ENCODE measurements around the gene RNF182. TPM values are rescaled to one million over a fixed set of nuclear protein-coding genes. Genes with fewer than 3 reads are reported as not detected.

The RNF182 gene
- total RNA-seq, 1 donor from 2014 or later, result 15.3 TPM

- no peak for DNase-seq (ENCODE audit: low spot score)
- Histone ChIP-seq H3K4me2 (no peak overlapping the region), H3K36me3 (no peaks in the 10 kb centered on the region), H3K4me3 (no peak overlapping the region), H3K27ac (no peak overlapping the region), H3K9me3 (ENCODE audit: low read depth) (no peaks in the 10 kb centered on the region), H4K20me1 (ENCODE audit: low read depth) (no peaks in the 10 kb centered on the region), H3K4me1 (peaks cover 27% of the 10 kb centered on the region), H3K9ac (no peak overlapping the region), H3K27me3 (peaks cover under 1% of the 10 kb centered on the region), H3F3A (ENCODE audit: low read depth) (peaks cover 18% of the 10 kb centered on the region), H2AFZ (replicated peaks) (no peak overlapping the region), H3K79me2 (ENCODE audit: low read depth) (no peaks in the 10 kb centered on the region)
- Mint-ChIP-seq H3K27ac (no peak overlapping the region), H3K27me3 (ENCODE audit: insufficient read depth, low read depth) (peaks cover 4% of the 10 kb centered on the region), H3K4me3 (no peak overlapping the region), H3K36me3 (no peaks in the 10 kb centered on the region), H3K9me3 (no peaks in the 10 kb centered on the region), H3K4me1 (peaks cover 22% of the 10 kb centered on the region)
- TF ChIP-seq EZH2phosphoT487 (IDR thresholded peaks at IDR 0.05), result no peak
- TF ChIP-seq, protein P1, sequence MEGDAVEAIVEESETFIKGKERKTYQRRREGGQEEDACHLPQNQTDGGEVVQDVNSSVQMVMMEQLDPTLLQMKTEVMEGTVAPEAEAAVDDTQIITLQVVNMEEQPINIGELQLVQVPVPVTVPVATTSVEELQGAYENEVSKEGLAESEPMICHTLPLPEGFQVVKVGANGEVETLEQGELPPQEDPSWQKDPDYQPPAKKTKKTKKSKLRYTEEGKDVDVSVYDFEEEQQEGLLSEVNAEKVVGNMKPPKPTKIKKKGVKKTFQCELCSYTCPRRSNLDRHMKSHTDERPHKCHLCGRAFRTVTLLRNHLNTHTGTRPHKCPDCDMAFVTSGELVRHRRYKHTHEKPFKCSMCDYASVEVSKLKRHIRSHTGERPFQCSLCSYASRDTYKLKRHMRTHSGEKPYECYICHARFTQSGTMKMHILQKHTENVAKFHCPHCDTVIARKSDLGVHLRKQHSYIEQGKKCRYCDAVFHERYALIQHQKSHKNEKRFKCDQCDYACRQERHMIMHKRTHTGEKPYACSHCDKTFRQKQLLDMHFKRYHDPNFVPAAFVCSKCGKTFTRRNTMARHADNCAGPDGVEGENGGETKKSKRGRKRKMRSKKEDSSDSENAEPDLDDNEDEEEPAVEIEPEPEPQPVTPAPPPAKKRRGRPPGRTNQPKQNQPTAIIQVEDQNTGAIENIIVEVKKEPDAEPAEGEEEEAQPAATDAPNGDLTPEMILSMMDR (IDR thresholded peaks at IDR 0.05), result no peak
- no peak for TF ChIP-seq EZH2 (IDR thresholded peaks at IDR 0.05)
Measured at GRCh38 chr6:13917141-13917540, 7.6 kb upstream of the RNF182 start.

- H4K20me1 ChIP-seq (ENCODE audit: low read depth), result no peaks in the 10 kb centered on the region
- H3K4me1 ChIP-seq, result peaks cover 28% of the 10 kb centered on the region
- no peak overlapping the region for H3K4me2 ChIP-seq
- Mint-ChIP-seq H3K4me3 (no peak overlapping the region), H3K27ac (no peak overlapping the region), H3K4me1 (peaks cover 30% of the 10 kb centered on the region), H3K27me3 (ENCODE audit: insufficient read depth, low read depth) (peaks cover 4% of the 10 kb centered on the region), H3K9me3 (no peaks in the 10 kb centered on the region), H3K36me3 (no peaks in the 10 kb centered on the region)
- no peak overlapping the region for H2AFZ ChIP-seq (replicated peaks)
- H3K27me3 ChIP-seq, result peaks cover 17% of the 10 kb centered on the region
- DNase-seq (ENCODE audit: low spot score), result no peak
- no peaks in the 10 kb centered on the region for H3K36me3 ChIP-seq
- no peaks in the 10 kb centered on the region for H3K79me2 ChIP-seq (ENCODE audit: low read depth)
- no peaks in the 10 kb centered on the region for H3K9me3 ChIP-seq (ENCODE audit: low read depth)
- H3K27ac ChIP-seq, result no peak overlapping the region
- TF ChIP-seq EZH2phosphoT487 (IDR thresholded peaks at IDR 0.05), result no peak
- TF ChIP-seq, protein P1 (IDR thresholded peaks at IDR 0.05), result no peak
- TF ChIP-seq EZH2 (IDR thresholded peaks at IDR 0.05), result no peak
- no peak overlapping the region for H3K9ac ChIP-seq
- peaks cover 24% of the 10 kb centered on the region for H3F3A ChIP-seq (ENCODE audit: low read depth)
- no peak overlapping the region for H3K4me3 ChIP-seq
Measured at GRCh38 chr6:13918686-13919250, 6.0 kb upstream of the RNF182 start.

- Histone ChIP-seq H4K20me1 (ENCODE audit: low read depth) (no peaks in the 10 kb centered on the region), H3F3A (ENCODE audit: low read depth) (peaks cover 22% of the 10 kb centered on the region), H3K9me3 (ENCODE audit: low read depth) (no peaks in the 10 kb centered on the region), H3K4me3 (no peak overlapping the region), H2AFZ (replicated peaks) (no peak overlapping the region), H3K9ac (no peak overlapping the region), H3K4me2 (no peak overlapping the region), H3K79me2 (ENCODE audit: low read depth) (no peaks in the 10 kb centered on the region), H3K27me3 (peaks cover 18% of the 10 kb centered on the region), H3K4me1 (peaks cover 19% of the 10 kb centered on the region), H3K36me3 (no peaks in the 10 kb centered on the region), H3K27ac (no peak overlapping the region)
- TF ChIP-seq EZH2 (IDR thresholded peaks at IDR 0.05), result no peak
- H3K4me1 Mint-ChIP-seq, result peaks cover 29% of the 10 kb centered on the region
- no peak overlapping the region for H3K27ac Mint-ChIP-seq
- peaks cover 4% of the 10 kb centered on the region for H3K27me3 Mint-ChIP-seq (ENCODE audit: insufficient read depth, low read depth)
- no peaks in the 10 kb centered on the region for H3K9me3 Mint-ChIP-seq
- no peak for DNase-seq (ENCODE audit: low spot score)
- no peaks in the 10 kb centered on the region for H3K36me3 Mint-ChIP-seq
- H3K4me3 Mint-ChIP-seq, result no peak overlapping the region
Measured at GRCh38 chr6:13919861-13920260, 4.9 kb upstream of the RNF182 start.

DNA sequence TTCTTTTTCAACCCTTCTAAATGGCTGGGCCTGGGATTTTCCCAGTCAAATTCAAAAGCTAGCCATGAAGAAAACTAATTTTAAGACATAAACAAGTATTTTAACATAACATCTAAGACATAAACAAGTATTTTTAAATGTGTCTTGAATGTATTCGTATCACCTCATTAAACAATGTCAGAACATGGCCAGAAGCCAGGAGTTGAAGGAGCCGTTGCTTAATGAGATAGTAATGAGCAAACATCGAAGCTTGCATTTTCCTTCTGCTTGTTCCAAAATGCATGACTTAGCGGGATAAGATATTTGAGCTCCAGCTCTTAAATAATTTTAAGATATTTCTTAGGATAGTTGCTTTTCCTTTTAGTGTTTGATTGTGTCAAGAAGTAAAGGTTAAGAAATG, 4.2 kb upstream of the RNF182 start:
- peaks cover 16% of the 10 kb centered on the region for H3F3A ChIP-seq (ENCODE audit: low read depth)
- no peaks in the 10 kb centered on the region for H3K9me3 ChIP-seq (ENCODE audit: low read depth)
- TF ChIP-seq EZH2 (IDR thresholded peaks at IDR 0.05) (no peak), EZH2phosphoT487 (IDR thresholded peaks at IDR 0.05) (no peak)
- TF ChIP-seq, protein P1 (IDR thresholded peaks at IDR 0.05), result no peak
- no peaks in the 10 kb centered on the region for H4K20me1 ChIP-seq (ENCODE audit: low read depth)
- Mint-ChIP-seq H3K4me1 (peaks cover 27% of the 10 kb centered on the region), H3K9me3 (no peaks in the 10 kb centered on the region), H3K27me3 (ENCODE audit: insufficient read depth, low read depth) (peaks cover 7% of the 10 kb centered on the region), H3K36me3 (no peaks in the 10 kb centered on the region), H3K4me3 (no peak overlapping the region), H3K27ac (no peak overlapping the region)
- H3K79me2 ChIP-seq (ENCODE audit: low read depth), result peaks cover 5% of the 10 kb centered on the region
- H3K27me3 ChIP-seq, result peaks cover 24% of the 10 kb centered on the region
- no peak overlapping the region for H2AFZ ChIP-seq (replicated peaks)
- no peak overlapping the region for H3K27ac ChIP-seq
- H3K4me2 ChIP-seq, result no peak overlapping the region
- H3K4me1 ChIP-seq, result peaks cover 15% of the 10 kb centered on the region
- H3K36me3 ChIP-seq, result no peaks in the 10 kb centered on the region
- no peak overlapping the region for H3K9ac ChIP-seq
- DNase-seq (ENCODE audit: low spot score), result no peak
- H3K4me3 ChIP-seq, result no peak overlapping the region
